Activated CD4-positive, alpha-beta T cell treated with anti-CD3 and anti-CD28 coated beads, Interleukin-2, amount 50 U/mL, for 24 hours (primary cell): ENCODE measurements around the gene CLCN7.

Experiments used
- DNase-seq, 2 donors: peaks; one replicate each; pipeline ENCODE4 v3.0.0-alpha.2; 2020; ENCODE audit warnings: low read depth in 1 of 2, low spot score in 1 of 2

CLCN7 gene

DNA sequence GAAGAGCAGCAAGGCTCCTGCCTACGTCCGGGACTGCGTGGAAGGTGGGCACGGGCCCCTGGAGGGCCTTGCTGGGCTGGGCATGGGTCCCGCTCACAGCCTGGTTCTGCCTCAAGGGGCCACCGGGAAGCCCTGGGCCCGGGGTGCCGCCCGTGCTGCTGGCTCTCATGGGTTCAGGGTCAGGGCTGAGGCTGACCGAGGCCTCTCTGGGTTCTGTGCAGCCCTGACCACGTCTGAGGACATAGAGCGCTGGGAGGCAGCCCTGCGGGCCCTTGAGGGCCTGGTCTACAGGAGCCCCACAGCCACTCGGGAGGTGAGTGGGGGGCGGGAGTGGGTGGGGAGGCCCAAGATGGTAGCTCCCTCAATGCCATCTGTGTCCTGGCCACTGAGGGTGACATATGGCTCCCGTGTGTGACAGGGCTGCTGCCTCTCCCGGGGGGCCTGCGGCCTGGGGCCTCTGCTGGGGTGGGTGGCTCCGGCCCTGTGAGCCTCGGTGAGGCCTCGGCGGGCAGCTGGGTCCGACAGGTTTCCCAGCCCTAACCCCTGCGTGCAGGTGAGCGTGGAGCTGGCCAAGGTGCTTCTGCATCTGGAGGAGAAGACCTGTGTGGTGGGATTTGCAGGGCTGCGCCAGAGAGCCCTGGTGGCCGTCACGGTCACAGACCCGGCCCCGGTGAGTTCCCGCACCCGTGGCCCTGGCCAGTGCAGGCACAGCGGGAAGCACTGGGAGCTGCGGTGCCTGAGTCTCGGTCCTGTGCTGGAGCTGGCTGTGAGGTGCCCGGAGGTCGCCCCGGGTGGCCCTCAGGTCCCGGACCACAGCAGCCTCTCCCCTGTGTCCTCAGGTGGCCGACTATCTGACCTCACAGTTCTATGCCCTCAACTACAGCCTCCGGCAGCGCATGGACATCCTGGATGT, 27.5 kb upstream of the CLCN7 start:
- DNase-seq: no peak

DNA sequence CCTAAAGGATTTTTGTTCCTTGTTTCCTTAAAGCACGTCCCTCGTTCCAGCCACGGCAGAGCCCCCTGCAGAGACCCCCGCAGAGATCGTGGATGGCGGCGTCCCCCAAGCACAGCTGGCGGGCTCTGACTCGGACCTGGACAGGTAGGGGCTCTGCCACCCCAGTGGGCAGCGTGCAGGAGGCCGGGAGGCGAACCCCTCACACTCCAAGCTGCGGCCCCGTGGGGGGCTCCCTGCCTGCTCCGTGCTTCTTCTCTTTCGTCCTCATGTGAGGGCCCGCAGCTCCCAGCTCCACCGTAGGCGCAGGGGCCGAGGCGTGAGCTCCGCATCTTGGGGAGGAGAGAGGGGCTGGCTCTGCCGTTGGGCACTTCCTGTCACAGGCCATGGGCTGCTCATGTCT, 26.8 kb upstream of the CLCN7 start:
- DNase-seq: no peak

DNA sequence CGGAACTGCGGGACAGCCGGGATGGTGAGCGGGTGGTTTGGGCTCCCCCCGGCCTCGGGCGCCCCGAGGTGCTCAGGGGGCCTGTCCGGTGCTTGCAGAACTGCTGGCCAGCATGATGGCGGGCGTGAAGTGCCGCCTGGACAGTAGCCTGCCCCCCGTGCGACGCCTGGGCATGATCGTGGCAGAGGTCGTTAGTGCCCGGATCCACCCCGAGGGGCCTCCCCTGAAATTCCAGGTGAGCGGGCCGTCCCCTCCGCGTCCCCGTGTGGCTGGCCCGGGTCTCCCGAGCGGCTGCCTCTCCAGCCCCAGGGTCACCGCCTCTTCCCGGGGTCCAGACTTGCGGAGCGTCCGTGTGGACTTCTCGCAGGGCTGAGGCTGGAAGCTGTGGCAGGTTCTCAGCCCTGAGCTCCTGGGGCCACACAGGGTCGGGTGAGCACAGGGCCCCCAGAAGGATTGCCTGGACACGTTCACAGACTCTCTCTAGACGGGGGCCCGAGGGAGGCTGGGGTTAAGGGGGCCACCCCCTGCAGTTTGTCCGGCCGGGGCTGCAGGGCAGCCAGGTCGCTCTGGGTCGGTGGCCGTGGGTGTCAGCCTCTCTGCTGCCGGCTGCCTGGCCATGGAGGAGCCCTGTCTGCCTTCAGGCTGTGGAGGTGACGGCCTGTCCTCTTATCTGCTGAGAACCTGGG, 25.8 kb upstream of the CLCN7 start:
- DNase-seq: no peak

DNA sequence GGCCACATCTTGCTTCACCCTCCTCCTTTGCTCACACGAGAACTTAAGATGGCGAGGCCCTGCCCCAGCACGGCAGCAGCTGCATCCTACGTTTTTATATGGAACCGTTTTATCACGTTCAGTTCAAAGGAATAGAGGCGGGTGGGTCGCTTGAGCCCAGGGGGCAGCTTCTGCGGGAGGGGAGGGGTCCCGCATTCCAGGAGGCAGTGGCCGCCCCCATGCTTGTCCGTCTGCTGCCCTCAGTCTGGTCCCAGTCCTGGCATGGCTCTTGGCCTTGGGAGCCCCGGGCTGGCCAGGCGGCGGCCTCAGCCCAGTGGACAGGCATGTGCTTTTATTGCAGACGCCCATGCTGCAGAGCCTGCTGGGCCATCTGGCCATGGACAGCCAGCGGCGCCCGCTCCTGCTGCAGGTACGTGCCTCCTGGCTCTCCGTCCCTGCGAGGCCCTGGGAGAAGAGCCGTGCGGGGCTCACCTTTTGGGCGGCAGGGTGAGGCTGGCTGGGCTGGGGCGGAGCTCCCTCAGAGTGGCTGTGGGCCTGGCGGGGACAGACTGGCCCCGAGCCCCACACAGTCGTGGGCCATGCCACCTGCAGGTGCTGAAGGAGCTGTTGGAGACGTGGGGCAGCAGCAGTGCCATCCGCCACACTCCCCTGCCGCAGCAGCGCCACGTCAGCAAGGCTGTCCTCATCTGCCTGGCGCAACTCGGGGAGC, 25.1 kb upstream of the CLCN7 start:
- DNase-seq: no peak

DNA sequence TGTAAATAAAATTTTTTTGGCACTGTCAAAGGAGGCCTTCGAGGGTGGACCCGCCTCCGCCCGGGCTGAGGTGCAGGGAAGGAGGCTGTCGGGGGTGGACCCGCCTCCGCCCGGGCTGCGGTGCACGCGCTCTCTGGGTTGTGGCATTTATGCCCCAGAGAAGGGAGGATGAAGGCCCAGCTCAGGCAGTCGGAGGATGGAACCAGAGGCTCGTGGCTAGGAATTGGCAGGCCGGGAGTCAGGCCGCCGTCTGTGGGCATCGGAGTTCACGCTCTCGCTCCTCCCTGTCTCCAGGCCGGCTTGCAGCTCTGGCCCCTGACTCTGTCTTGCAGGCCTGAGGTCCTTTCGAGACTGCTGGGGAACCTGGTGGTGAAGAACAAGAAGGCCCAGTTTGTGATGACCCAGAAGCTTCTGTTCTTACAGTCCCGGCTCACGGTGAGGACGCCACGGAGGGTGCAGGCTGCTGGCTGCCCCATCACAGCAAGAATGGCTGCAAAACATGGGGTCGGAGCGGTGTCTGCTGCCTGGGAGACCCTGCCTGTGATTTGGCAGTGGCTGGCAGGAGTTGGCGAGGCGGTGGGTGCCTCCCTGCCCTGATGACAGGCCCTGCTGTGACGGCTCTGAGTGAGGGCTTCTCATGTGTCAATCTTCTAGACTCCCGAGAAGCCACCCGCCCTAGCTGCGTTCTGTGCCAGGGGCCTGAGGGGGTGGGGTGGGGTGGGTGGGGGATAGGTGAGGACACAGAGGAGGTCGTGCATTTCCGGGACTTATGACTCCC, 24.3 kb upstream of the CLCN7 start:
- DNase-seq: no peak

DNA sequence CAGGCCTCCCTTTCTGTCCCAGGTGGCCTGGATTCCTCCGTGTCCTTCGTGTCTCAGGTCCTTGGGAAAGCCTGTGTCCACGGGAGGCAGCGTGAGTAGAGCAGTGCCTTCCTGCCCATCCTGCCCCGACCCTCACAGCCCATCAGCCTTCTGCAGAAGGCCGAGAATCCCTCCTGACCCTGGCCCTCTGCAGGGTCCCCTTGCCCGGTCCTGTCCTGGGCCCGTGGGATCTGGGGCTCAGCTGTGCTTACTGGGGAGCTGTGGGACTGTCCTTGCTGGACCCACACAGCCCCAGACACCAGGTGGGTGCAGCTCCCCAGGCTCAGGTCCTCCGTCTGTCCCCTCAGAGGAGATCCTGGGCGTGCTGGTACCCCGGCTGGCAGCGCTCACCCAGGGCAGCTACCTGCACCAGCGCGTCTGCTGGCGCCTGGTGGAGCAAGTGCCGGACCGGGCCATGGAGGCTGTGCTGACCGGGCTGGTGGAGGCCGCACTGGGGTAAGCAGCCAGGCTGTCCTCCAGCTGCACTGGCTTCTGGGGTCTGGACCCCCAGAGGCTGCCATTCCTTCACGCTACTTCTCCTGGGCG, 22.3 kb upstream of the CLCN7 start:
- DNase-seq: no peak

DNA sequence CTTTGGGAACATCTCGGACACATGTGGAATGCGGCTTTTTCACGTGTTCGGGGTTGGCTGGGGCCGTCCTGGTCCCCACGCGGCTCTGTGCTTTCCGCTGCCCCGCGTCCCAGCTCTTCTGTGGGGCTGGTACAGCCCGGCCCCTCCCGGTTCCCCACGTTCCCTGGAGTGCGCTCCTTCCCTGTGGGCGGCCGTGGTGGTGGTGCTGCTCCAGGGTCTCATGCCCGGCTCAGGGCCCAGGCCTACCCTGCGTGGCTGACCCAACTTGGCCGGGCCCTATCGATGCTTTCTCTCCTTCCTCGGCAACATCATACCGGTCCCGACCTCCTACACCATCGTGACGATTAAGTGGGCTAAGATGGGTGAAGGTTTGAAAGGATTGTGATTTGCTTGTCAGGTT, 21.6 kb upstream of the CLCN7 start:
- DNase-seq: no peak

DNA sequence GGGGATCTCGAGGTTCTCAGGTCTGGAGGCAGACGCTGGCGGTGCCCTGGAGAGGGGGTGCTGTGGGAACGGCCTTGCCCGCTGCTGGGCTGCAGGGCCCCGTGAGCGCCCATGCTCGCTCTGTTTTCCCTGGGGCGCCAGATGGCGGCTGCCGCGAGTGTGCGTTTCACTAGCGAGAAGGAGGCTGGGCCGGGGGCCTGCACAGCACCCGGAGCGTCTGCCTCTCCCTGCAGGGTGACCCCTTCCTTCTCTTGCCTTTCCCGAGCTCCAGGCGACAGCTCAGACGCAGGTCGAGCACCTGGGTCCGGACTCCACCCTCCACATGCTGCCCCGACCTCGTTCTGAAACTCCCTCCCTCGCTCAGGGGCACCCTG, 21.0 kb upstream of the CLCN7 start:
- no peak for DNase-seq

DNA sequence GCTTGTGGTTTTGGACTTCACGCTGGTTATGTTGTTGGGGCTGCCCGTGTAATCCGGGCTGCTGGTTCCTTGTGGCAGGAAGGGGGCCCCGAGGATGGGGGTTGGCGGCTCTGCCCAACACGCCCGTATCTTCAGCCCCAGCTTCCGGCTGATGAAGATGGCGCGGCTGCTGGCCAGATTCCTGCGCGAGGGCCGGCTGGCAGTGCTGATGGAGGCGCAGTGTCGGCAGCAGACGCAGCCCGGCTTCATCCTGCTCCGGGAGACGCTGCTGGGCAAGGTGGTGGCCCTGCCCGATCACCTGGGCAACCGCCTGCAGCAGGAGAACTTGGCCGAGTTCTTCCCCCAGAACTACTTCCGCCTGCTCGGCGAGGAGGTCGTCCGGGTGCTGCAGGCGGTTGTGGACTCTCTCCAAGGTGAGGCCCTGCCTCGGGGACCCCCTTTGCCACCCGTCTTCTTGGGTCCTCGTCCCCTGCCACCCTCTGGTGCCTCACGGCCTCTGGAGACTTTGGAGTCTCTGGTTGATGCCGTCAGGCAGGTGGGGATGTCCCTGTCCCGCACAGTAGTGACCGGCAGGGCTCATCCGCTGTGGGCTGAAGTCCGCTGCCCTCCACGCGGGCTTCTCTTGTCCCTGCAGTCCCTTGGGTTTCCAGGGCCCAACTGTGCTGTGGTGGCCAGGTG, 20.5 kb upstream of the CLCN7 start:
- no peak for DNase-seq

DNA sequence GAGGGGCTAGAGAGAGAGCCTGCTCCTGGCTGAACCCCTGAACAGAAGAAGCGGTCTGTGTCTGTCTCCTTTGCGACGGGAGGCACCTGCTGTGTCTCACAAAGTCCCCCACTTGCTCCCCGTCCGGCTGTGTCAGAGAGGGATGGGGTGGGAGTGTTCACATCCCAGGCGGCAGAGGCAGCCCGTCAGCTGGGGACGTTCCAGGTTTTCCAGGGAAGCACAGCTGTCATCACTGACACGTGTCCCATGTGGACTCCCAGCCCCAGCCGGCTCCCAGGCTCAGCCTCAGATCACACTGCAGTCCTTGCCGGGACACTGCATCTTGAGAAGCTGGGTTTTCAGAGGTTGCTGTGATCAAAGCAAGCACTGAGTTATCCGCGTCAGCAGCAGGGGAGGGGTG, 19.9 kb upstream of the CLCN7 start:
- no peak for DNase-seq

DNA sequence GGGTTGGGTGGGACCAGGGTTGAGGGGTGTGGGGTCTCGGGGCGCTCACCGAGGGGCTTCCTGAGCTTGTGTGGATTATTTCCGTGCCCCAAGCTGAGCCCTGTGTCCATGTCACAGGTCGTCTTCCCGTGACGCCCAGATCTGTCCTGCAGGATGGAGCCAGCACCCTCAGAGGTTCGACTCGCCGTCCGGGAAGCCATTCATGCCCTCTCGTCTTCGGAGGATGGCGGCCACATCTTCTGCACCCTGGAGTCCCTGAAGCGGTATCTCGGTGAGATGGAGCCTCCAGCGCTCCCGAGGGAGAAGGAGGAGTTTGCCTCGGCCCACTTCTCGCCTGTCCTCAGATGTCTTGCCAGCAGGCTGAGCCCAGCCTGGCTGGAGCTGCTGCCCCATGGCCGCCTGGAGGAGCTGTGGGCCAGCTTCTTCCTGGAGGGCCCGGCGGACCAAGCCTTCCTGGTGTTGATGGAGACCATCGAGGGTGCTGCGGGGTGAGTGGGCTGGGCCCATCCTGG, 19.4 kb upstream of the CLCN7 start:
- DNase-seq: no peak

DNA sequence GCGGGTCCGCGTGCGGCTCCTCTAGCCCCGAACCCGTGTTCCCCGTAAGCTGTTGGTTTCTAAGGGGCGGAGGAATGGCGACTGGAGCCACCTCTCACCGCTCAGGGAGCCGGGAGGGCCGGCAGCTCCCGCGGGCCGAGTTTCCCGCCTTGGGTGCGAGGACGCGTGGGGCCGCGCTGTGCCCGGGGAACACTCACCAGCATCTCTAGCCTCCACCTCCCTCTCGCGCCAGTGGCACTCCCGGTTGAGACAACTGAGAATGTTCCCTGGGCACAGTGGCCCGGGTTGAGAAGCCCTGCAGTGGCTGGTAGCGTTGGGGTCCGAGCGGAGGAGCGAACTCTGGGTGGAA, 18.9 kb upstream of the CLCN7 start:
- no peak for DNase-seq

DNA sequence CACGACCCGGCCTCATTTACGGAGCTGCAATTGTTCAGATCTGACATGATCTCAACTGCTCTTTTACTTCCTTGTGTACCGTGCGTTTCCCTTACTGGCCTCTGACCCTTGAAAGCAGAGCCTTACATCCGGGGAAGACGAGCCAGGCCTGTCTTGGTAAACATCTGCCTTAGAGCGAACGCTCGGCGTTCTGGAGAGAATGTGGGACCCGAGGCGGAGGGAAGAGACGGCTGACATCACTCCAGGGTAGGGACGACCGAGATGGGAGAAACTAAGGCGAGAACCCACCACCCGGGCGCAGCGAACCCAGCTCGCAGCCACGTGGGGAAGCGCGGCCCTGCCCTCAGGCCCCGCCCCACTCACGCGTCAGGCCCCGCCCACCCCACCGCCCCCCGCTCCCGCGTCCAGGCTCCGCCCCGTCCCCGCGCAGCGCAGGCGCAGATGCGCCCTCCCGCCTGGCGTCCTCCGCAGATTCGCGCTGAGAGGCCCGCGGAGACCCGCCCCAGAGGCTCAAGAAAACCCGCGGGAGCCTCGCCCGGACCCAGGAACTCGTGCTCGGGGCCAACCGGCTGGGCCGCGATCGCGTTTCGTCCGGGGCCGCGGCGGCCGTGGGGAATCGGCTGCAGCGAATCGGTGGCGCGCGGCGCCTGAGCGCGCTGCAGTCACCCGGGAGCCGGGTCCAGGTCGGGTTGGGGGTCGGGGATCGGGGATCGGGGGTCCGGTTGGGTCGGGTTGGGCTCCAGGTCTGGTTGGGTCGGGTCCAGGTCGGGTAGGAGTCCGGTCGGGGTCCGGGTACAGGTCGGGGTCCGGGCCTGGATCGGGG, 18.3 kb upstream of the CLCN7 start, which contains the start of gene TELO2:
Gene TELO2, plus strand, starts transcription at position 438 of the 823 bp plus-strand sequence. CDS start 922 bp downstream, outside the sequence.
- DNase-seq: peak; percentile 81 to 88

DNA sequence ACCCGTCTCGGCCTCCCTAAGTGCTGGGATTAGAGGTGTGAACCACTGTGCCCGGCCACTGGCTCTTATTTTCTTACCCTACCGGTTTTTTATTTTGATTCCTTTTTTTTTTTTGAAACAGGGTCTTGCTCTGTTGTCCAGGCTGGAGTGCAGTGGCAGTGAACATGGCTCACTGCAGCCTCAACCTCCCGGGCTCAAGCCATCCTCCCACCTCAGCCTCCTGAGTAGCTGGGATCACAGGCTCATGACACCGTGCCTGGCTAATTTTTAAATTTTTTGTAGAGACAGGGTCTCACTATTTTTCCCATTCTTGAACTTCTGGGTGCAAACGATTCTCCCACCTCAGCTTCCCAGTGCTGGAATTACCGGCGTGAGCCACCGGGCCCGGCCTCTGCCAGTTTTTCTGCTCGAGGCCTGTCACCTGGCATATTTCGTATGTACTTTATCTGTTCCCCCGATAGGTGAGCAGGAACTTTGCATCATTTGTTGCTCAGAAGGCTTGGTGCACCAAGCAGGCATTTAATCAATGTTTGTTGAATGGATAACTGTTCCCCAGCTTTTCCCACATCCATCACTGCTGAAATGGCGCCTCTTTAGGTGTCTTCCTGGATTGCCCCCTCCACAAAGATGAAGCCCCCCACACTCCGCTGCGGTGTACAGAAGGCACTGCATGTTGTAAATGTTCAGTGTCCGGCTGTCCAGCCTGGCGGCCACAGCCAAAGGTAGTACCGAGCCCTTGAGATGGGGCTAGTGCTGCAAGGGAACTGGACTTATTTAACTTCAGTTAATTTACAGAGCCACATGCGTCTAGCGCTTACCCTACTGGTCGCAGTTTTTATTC, 17.5 kb upstream of the CLCN7 start:
- no peak for DNase-seq

DNA sequence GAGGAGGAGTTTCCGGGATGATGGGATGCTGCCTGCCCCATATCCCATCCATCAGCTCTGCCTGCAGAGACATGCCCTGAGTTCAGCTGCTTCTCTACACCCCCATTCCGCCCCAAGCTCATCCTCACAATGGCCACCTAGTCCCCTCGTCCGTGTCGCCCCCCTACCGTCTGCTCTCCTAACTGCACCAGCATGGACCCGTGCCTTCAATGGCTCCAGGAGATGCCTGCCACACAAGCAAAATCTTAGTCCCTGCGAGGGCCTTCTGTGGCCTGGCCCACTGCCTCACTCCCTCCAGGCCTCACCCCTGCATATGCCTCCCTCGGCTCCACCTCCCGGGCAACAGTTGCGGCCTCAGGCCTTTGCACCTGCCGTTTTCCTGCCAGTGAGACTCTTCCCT, 16.5 kb upstream of the CLCN7 start:
- no peak for DNase-seq

DNA sequence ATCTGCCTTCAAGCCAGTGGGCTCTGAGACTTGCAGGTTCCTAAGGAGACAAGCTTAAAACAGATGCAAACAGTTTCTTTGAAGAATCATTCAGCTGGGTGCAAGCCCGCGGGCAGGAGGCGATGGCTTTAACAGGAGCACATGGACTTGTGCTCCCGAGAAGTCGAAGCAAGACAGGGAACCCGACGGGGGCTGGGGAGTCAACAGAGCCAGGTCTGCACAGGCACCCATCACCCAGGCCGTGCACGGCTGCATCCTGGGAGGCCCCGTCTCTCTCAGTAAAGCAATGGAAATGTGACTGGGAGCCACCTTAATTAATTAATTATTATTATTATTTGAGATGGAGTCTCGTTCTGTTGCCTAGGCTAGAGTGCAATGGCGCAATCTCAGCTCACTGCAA, 14.2 kb upstream of the CLCN7 start:
- DNase-seq: no peak

DNA sequence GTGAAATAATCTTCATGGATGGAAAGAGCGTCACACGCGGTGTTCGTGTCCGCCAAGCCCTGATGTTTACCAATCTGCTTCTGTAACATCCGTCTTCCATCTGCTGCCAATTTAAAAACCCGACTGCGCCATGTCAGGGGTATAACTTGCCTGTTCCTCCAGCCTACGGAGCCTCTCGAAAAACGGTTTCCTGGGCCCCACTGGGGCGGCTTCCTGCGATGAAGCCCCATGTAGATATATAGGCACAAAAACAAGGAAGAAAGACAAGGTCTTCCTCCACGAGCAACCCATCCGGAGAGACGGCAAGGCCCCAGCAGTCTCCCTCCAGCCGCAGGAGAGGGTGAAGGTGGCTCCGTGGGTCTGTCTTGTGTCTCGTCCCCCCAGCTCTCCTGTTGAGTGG, 13.8 kb upstream of the CLCN7 start, which contains the start of gene PTX4:
Gene PTX4, minus strand, starts transcription at position 326 of the 400 bp plus-strand sequence. Its CDS starts 35 bp downstream, at position 291.
- no peak for DNase-seq

DNA sequence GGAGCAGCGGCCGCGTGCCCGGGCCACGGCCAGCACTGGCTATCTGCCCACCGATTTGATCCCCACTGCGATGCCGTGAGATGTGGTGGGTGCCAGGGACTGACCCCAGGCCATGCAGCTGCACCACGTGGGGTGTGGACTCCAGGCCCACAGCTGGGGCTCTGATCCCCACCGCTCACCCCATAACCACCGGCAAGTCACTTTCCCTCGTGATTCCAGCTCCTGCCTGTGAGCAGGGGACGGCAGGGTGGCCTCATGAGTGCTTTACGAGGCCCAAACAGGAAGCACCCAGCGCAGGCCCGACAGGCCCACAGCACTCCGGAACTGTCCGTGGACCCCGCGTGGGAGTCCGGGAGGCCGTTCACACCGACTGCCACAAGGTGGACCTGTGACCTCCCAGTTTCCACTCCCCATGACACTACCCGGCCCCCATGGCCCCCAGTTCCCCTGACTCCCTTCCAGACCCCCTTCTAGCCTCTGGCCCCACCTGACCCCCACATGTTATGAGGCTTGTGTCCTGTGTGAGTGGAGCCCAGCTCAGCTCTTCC, 13.3 kb upstream of the CLCN7 start:
- no peak for DNase-seq
